CD4-positive, CD25-positive, alpha-beta regulatory T cell (primary cell): Measurements from ENCODE around the gene UPF3A. TPM values are rescaled to one million over a fixed set of nuclear protein-coding genes. Genes with fewer than 3 reads are reported as not detected.

Source experiments
- ATAC-seq, 2 donors: fragments of 150-1000 bp; cut with Tn5 transposase; one replicate each; pipeline ENCODE4 v1.10.0; 2021; ENCODE audit warnings: low read depth in 2 of 2, moderate number of reproducible peaks in 2 of 2, moderate library complexity in 1 of 2
- DNase-seq, 3 donors: peaks; one replicate each; pipeline versions ENCODE4 v3.0.0 to v3.0.0-alpha.2; 2012 to 2022; ENCODE audit warnings: mixed read lengths in 1 of 3
- H3K27ac ChIP-seq: one replicate; pipeline ENCODE4 v1.7.0; 2013; ENCODE audit warnings: mild to moderate bottlenecking, low read length; ENCODE audit not compliant: insufficient read depth, poor library complexity, severe bottlenecking
- H3K27me3 ChIP-seq: one replicate; pipeline ENCODE4 v1.7.0; 2013; ENCODE audit warnings: low read length; ENCODE audit not compliant: control insufficient read depth, insufficient read depth
- H3K36me3 ChIP-seq: one replicate; pipeline ENCODE4 v1.7.0; 2013; ENCODE audit warnings: mild to moderate bottlenecking, low read length, moderate library complexity; ENCODE audit not compliant: control insufficient read depth, insufficient read depth
- H3K4me1 ChIP-seq: 2 replicates; pipeline ENCODE4 v1.7.0; 2013; ENCODE audit warnings: mild to moderate bottlenecking, low read length; ENCODE audit not compliant: insufficient read depth, control insufficient read depth, poor library complexity, severe bottlenecking
- H3K4me3 ChIP-seq: one replicate; pipeline ENCODE4 v1.7.0; 2013; ENCODE audit warnings: low read depth, mild to moderate bottlenecking, low read length, moderate library complexity
- H3K9me3 ChIP-seq, 2 experiments: 1 replicate in 1 of 2; 2 replicates in 1 of 2; pipeline ENCODE4 v1.7.0; 2013; ENCODE audit warnings: low read length in 2 of 2, mild to moderate bottlenecking in 1 of 2, moderate library complexity in 1 of 2; ENCODE audit not compliant: control insufficient read depth in 2 of 2
- H3K27ac Mint-ChIP-seq, 3 donors: one replicate each; pipeline ENCODE4 v1.8.0; 2020 to 2022; ENCODE audit warnings: mild to moderate bottlenecking in 3 of 3, mixed read lengths in 3 of 3, moderate library complexity in 2 of 3
- H3K27me3 Mint-ChIP-seq: one replicate; pipeline ENCODE4 v1.8.0; 2022; ENCODE audit warnings: mild to moderate bottlenecking, mixed read lengths
- H3K36me3 Mint-ChIP-seq: one replicate; pipeline ENCODE4 v1.8.0; 2020; ENCODE audit warnings: mixed read lengths
- H3K4me1 Mint-ChIP-seq, 4 donors: one replicate each; pipeline ENCODE4 v1.8.0; 2020 to 2022; ENCODE audit warnings: mixed read lengths in 4 of 4, mild to moderate bottlenecking in 1 of 4
- H3K4me3 Mint-ChIP-seq, 4 donors: one replicate each; pipeline ENCODE4 v1.8.0; 2020 to 2022; ENCODE audit warnings: mild to moderate bottlenecking in 4 of 4, mixed read lengths in 4 of 4, moderate library complexity in 3 of 4
- H3K9me3 Mint-ChIP-seq, 7 donors: one replicate each; pipeline ENCODE4 v1.8.0; 2020 to 2022; ENCODE audit warnings: mixed read lengths in 7 of 7, mild to moderate bottlenecking in 3 of 7, moderate library complexity in 2 of 7
- polyA plus RNA-seq, 4 donors: library from polyadenylated mRNA; unstranded; fragments of 300-500 nt; fragmentation: Illumina TruSeq; gene quantifications; one replicate each; pipeline ENCODE4 v1.2.3, GENCODE V29; 2021
- total RNA-seq: library from RNA; stranded (reverse); gene quantifications from one replicate; pipeline ENCODE4 v1.2.3, GENCODE V29; 2022

Gene UPF3A
- total and polyA plus RNA-seq, 5 donors from 2014 or later: 14.5 to 50.0 (median 18.1) TPM

DNA sequence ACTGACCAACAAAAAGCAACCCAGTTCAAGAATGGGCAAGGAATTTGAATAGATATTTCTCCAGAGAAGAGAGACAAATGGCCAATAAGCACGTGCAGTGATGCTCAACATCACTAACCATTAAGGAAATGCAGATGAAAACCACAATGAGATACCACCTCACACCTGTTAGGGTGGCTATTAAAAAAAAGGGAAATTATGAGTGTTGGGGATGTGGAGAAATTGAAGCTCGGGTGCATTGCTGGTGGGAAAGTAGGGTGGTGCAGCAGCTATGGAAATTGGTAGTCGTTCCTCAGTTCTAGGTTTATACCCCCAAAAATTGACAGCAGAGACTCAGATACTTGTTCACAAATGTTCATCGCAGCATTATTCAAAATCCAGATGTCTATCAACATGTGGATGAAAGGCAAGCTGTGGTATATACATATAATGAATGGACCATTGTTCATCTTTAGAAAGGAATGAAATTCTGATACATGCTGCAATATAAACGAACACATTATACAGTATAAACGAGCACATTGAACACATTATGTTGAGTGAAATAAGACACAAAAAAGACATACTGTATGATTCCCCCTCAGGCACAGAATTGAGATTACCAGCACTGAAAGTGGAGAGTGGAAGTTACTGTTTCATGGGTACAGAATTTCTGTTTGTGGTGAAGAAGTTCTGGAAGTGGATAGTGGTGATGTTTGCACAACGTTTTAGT lies 33.8 kb downstream of the UPF3A start:
- ATAC-seq: no peak
- H3K27me3 Mint-ChIP-seq: peaks cover 7% of the 10 kb centered on the region
- peak overlapping the region; percentile 88 for H3K4me3 ChIP-seq
- peak overlapping the region; percentile 77 for H3K27ac ChIP-seq
- no peaks in the 10 kb centered on the region for H3K9me3 ChIP-seq
- DNase-seq: peak; percentile 9 to 44 (median 34)
- H3K27ac Mint-ChIP-seq: peak overlapping the region; percentile 74 to 86 (median 76)
- peaks cover 49% of the 10 kb centered on the region for H3K4me1 ChIP-seq
- peaks cover 39 to 60% (median 45%) of the 10 kb centered on the region in 4 donors for H3K4me1 Mint-ChIP-seq
- peaks cover 11% of the 10 kb centered on the region for H3K36me3 Mint-ChIP-seq
- H3K9me3 Mint-ChIP-seq: no peaks in the 10 kb centered on the region
- peak overlapping the region; percentile 81 to 89 (median 88) for H3K4me3 Mint-ChIP-seq
- H3K36me3 ChIP-seq: peaks cover 5% of the 10 kb centered on the region
- H3K27me3 ChIP-seq: no peaks in the 10 kb centered on the region

DNA sequence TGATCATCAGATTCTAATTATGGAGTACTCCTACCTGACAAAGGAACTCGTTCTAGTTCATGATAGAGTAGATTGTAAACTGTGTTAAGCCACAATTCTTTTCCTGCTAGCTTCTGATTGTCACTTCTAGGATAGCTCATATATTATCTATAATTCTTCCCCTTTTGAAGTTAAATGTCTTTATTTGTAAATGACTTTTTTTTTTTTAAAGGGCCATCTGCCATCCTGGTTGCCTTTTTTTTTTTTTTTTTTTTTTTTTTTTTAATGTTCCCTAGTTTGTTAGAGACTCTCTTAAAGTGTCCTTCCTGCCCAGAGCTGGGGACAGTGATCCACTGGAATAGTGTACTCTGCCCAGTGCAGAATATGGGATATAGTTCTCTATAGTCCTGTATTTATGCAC lies 37.2 kb downstream of the UPF3A start:
- H3K36me3 Mint-ChIP-seq: peaks cover 31% of the 10 kb centered on the region
- ATAC-seq (no peak), DNase-seq (no peak)
- H3K27me3 Mint-ChIP-seq: peaks cover 2% of the 10 kb centered on the region
- Histone ChIP-seq H3K4me1 (peaks cover 41% of the 10 kb centered on the region), H3K9me3 (no peaks in the 10 kb centered on the region), H3K36me3 (peaks cover 33% of the 10 kb centered on the region), H3K27ac (peak overlapping the region; percentile 16), H3K27me3 (no peaks in the 10 kb centered on the region), H3K4me3 (no peak overlapping the region)
- peak overlapping the region; percentile 79 to 90 (median 83) for H3K27ac Mint-ChIP-seq
- H3K4me3 Mint-ChIP-seq: peak overlapping the region in 2 of 4 donors; percentile 48 to 52
- peaks cover 35 to 55% (median 46%) of the 10 kb centered on the region in 4 donors for H3K4me1 Mint-ChIP-seq
- H3K9me3 Mint-ChIP-seq: no peaks in the 10 kb centered on the region

DNA sequence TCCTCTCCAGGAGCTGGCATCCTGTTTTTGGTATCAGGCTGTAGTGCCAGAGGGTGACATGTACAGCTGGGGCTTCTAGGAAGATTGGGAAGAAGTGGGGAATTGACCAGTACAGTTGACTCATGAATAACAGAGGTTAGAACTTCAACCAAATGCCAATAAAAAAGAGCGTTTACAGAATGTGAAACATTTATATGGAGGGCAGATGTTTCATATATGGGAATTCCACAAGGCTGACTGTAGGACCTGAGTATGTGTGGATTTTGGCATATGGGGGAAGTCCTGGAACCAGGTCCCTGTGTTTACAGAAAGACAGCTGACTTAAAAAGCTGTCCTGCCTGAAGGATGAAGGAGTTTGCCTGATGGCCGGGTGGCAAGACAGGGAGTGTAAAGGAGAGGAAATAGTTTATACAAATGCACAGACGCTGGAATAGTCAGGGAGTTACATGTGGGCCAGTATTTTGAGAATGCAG lies 38.1 kb downstream of the UPF3A start:
- Histone ChIP-seq H3K4me1 (peaks cover 36% of the 10 kb centered on the region), H3K27ac (no peak overlapping the region), H3K36me3 (peaks cover 42% of the 10 kb centered on the region), H3K27me3 (no peaks in the 10 kb centered on the region), H3K4me3 (no peak overlapping the region), H3K9me3 (no peaks in the 10 kb centered on the region)
- no peak for ATAC-seq
- Mint-ChIP-seq H3K4me1 (peaks cover 31 to 51% (median 43%) of the 10 kb centered on the region in 4 donors), H3K4me3 (no peak overlapping the region), H3K27me3 (no peaks in the 10 kb centered on the region), H3K36me3 (peaks cover 38% of the 10 kb centered on the region), H3K27ac (peak overlapping the region; percentile 33 to 93 (median 79)), H3K9me3 (no peaks in the 10 kb centered on the region)
- DNase-seq: no peak

DNA sequence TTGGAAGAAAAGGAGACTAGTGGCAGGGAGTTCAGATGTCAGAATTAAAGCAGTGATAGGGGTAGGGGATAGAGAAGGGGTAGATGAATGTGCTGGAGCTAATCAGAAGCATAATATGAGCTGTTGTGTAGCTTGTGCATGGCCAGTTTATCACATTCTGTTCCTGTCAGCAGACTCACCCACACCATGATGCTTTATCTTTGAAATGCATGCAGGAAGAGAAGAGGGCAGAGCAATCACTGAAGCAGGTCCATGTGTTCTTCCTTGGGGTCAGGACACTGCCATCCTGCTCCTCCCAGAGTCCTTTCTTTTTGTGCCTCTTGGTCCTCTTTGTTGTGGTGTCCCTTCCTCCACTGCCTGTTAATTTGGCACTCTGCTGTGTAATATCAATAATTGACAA lies 38.7 kb downstream of the UPF3A start:
- peaks cover 31% of the 10 kb centered on the region for H3K4me1 ChIP-seq
- Mint-ChIP-seq H3K27me3 (no peaks in the 10 kb centered on the region), H3K4me1 (peaks cover 27 to 47% (median 40%) of the 10 kb centered on the region in 4 donors), H3K36me3 (peaks cover 43% of the 10 kb centered on the region), H3K27ac (peak overlapping the region; percentile 33 to 79 (median 64)), H3K9me3 (no peaks in the 10 kb centered on the region), H3K4me3 (no peak overlapping the region)
- ATAC-seq: no peak
- H3K36me3 ChIP-seq: peaks cover 48% of the 10 kb centered on the region
- no peaks in the 10 kb centered on the region for H3K9me3 ChIP-seq
- no peak overlapping the region for H3K4me3 ChIP-seq
- no peaks in the 10 kb centered on the region for H3K27me3 ChIP-seq
- no peak for DNase-seq
- no peak overlapping the region for H3K27ac ChIP-seq

- Histone ChIP-seq H3K9me3 (no peaks in the 10 kb centered on the region), H3K4me1 (peaks cover 19% of the 10 kb centered on the region), H3K27me3 (no peaks in the 10 kb centered on the region), H3K27ac (no peak overlapping the region), H3K36me3 (peaks cover 58% of the 10 kb centered on the region), H3K4me3 (no peak overlapping the region)
- ATAC-seq (no peak), DNase-seq (no peak)
- Mint-ChIP-seq H3K4me3 (no peak overlapping the region), H3K4me1 (peaks cover 31 to 48% (median 39%) of the 10 kb centered on the region in 4 donors), H3K27ac (peak overlapping the region in 2 of 3 donors; percentile 33 to 35), H3K9me3 (no peaks in the 10 kb centered on the region), H3K27me3 (no peaks in the 10 kb centered on the region), H3K36me3 (peaks cover 47% of the 10 kb centered on the region)
Observed at GRCh38 chr13:114321256-114321655, 39.9 kb downstream of the UPF3A start.

- no peaks in the 10 kb centered on the region for H3K9me3 ChIP-seq
- ATAC-seq (no peak), DNase-seq (no peak)
- Mint-ChIP-seq H3K27me3 (no peaks in the 10 kb centered on the region), H3K36me3 (peaks cover 50% of the 10 kb centered on the region), H3K4me3 (no peak overlapping the region), H3K27ac (no peak overlapping the region), H3K4me1 (peaks cover 38 to 48% (median 42%) of the 10 kb centered on the region in 4 donors), H3K9me3 (no peaks in the 10 kb centered on the region)
- H3K4me3 ChIP-seq: no peak overlapping the region
- peaks cover 63% of the 10 kb centered on the region for H3K36me3 ChIP-seq
- H3K27me3 ChIP-seq: no peaks in the 10 kb centered on the region
- H3K27ac ChIP-seq: no peak overlapping the region
- peaks cover 7% of the 10 kb centered on the region for H3K4me1 ChIP-seq
Observed at GRCh38 chr13:114323349-114323748, 41.9 kb downstream of the UPF3A start.

DNA sequence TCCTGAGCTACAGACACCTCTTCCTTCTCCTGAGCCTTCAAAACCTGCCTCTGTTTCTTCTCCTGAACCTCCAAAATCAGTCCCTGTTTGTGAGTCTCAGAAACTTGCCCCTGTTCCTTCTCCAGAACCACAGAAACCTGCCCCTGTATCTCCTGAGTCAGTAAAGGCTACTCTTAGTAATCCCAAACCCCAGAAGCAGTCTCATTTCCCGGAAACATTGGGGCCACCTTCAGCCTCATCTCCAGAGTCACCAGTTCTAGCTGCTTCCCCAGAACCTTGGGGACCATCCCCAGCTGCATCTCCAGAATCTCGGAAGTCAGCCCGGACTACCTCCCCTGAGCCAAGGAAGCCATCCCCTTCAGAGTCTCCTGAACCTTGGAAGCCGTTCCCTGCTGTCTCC lies 42.9 kb downstream of the UPF3A start:
- H3K9me3 Mint-ChIP-seq: no peaks in the 10 kb centered on the region
- no peak overlapping the region for H3K27ac ChIP-seq
- H3K36me3 Mint-ChIP-seq: peaks cover 51% of the 10 kb centered on the region
- H3K36me3 ChIP-seq: peaks cover 63% of the 10 kb centered on the region
- no peaks in the 10 kb centered on the region for H3K27me3 Mint-ChIP-seq
- ATAC-seq: no peak
- no peak overlapping the region for H3K4me3 Mint-ChIP-seq
- no peaks in the 10 kb centered on the region for H3K27me3 ChIP-seq
- H3K4me1 Mint-ChIP-seq: peaks cover 29 to 40% (median 35%) of the 10 kb centered on the region in 4 donors
- no peaks in the 10 kb centered on the region for H3K4me1 ChIP-seq
- DNase-seq: no peak
- H3K9me3 ChIP-seq: no peaks in the 10 kb centered on the region
- no peak overlapping the region for H3K4me3 ChIP-seq
- H3K27ac Mint-ChIP-seq: peak overlapping the region in 1 of 3 donors; percentile 77

- no peak for ATAC-seq
- no peak for DNase-seq
- Histone ChIP-seq H3K4me3 (no peak overlapping the region), H3K4me1 (no peaks in the 10 kb centered on the region), H3K27ac (no peak overlapping the region), H3K36me3 (peaks cover 57% of the 10 kb centered on the region), H3K27me3 (no peaks in the 10 kb centered on the region), H3K9me3 (no peaks in the 10 kb centered on the region)
- peaks cover 39% of the 10 kb centered on the region for H3K36me3 Mint-ChIP-seq
- H3K27me3 Mint-ChIP-seq: no peaks in the 10 kb centered on the region
- peak overlapping the region in 1 of 3 donors; percentile 8 for H3K27ac Mint-ChIP-seq
- H3K4me1 Mint-ChIP-seq: peaks cover 21 to 39% (median 26%) of the 10 kb centered on the region in 4 donors
- H3K9me3 Mint-ChIP-seq: no peaks in the 10 kb centered on the region
- no peak overlapping the region for H3K4me3 Mint-ChIP-seq
Observed at GRCh38 chr13:114325729-114326128, 44.3 kb downstream of the UPF3A start.
